ENCODE data around the gene SMCO2. TPM values are rescaled to one million over a fixed set of nuclear protein-coding genes. Genes with fewer than 3 reads are reported as not detected.

The SMCO2 gene
- total RNA-seq, 1 experiment from 2014 or later: 0.36 TPM

DNA sequence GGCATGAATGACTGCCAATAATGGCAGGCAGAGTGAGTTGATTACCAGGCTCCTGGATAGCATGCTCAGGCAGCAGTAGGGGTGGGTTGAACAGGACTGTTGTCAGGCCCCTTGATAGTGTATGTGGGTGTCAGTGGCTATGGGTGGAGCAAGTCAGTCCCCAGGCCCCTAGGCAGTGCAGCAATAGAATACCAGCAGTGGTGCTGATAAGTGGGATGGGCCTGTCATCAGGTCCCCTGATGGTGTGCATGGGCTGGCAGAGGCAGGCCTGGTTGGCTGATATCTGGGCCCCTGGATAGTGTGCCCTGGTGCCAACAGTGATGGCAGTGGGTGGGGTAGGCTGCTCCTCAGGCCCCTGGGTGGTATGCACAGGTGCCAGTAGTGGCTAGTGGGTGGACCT lies 32.4 kb downstream of the SMCO2 start:
- Histone ChIP-seq H3K9me3 (ENCODE audit: control insufficient read depth, insufficient read depth, low read depth, low read length) (peaks cover 11% of the 10 kb centered on the region; the same call in 1 of the 2 replicates), H3K27me3 (ENCODE audit: control insufficient read depth, insufficient read depth, low read length) (no peaks in the 10 kb centered on the region), H3K36me3 (ENCODE audit: control insufficient read depth, insufficient read depth, low read length) (no peaks in the 10 kb centered on the region), H3K4me1 (ENCODE audit: control insufficient read depth, insufficient read depth, low read length) (no peaks in the 10 kb centered on the region), H3K27ac (ENCODE audit: low read length) (no peak overlapping the region), H3K4me3 (ENCODE audit: low read depth in 2 of 2, low read length in 2 of 2) (no peak overlapping the region)
- ATAC-seq: no peak
- CTCF ChIA-PET: no interaction called here
- no peak for TF ChIP-seq SIN3A (IDR thresholded peaks at IDR 0.05; ENCODE audit: borderline replicate concordance, insufficient read depth, low read depth, low read length)
- TF ChIP-seq, protein P1, sequence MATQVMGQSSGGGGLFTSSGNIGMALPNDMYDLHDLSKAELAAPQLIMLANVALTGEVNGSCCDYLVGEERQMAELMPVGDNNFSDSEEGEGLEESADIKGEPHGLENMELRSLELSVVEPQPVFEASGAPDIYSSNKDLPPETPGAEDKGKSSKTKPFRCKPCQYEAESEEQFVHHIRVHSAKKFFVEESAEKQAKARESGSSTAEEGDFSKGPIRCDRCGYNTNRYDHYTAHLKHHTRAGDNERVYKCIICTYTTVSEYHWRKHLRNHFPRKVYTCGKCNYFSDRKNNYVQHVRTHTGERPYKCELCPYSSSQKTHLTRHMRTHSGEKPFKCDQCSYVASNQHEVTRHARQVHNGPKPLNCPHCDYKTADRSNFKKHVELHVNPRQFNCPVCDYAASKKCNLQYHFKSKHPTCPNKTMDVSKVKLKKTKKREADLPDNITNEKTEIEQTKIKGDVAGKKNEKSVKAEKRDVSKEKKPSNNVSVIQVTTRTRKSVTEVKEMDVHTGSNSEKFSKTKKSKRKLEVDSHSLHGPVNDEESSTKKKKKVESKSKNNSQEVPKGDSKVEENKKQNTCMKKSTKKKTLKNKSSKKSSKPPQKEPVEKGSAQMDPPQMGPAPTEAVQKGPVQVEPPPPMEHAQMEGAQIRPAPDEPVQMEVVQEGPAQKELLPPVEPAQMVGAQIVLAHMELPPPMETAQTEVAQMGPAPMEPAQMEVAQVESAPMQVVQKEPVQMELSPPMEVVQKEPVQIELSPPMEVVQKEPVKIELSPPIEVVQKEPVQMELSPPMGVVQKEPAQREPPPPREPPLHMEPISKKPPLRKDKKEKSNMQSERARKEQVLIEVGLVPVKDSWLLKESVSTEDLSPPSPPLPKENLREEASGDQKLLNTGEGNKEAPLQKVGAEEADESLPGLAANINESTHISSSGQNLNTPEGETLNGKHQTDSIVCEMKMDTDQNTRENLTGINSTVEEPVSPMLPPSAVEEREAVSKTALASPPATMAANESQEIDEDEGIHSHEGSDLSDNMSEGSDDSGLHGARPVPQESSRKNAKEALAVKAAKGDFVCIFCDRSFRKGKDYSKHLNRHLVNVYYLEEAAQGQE (IDR thresholded peaks at IDR 0.05; ENCODE audit: insufficient read depth in 1 of 2, low read depth in 2 of 2, low read length in 1 of 2): no peak
- no peak for TF ChIP-seq TCF7L2 (IDR thresholded peaks at IDR 0.05; ENCODE audit: low read depth, low read length)
- TF ChIP-seq POLR2AphosphoS5 (IDR thresholded peaks at IDR 0.05; ENCODE audit: low read depth, low read length): no peak
- TF ChIP-seq, protein P2, sequence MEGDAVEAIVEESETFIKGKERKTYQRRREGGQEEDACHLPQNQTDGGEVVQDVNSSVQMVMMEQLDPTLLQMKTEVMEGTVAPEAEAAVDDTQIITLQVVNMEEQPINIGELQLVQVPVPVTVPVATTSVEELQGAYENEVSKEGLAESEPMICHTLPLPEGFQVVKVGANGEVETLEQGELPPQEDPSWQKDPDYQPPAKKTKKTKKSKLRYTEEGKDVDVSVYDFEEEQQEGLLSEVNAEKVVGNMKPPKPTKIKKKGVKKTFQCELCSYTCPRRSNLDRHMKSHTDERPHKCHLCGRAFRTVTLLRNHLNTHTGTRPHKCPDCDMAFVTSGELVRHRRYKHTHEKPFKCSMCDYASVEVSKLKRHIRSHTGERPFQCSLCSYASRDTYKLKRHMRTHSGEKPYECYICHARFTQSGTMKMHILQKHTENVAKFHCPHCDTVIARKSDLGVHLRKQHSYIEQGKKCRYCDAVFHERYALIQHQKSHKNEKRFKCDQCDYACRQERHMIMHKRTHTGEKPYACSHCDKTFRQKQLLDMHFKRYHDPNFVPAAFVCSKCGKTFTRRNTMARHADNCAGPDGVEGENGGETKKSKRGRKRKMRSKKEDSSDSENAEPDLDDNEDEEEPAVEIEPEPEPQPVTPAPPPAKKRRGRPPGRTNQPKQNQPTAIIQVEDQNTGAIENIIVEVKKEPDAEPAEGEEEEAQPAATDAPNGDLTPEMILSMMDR (IDR thresholded peaks at IDR 0.05): no peak
- BruUV-seq (replicated peaks): no TSS peak
- POLR2A ChIA-PET: no interaction called here
- in situ Hi-C loops (cut with HindIII; ENCODE audit: low pct_unique_long_range_greater_than_20kb, low sequenced_read_pairs): no loop called here
- intact Hi-C loops (cut with micrococcal nuclease; ENCODE audit: unreplicated experiment): no loop called here
- no peak for DNase-seq (ENCODE audit: low read depth, low spot score)

DNA sequence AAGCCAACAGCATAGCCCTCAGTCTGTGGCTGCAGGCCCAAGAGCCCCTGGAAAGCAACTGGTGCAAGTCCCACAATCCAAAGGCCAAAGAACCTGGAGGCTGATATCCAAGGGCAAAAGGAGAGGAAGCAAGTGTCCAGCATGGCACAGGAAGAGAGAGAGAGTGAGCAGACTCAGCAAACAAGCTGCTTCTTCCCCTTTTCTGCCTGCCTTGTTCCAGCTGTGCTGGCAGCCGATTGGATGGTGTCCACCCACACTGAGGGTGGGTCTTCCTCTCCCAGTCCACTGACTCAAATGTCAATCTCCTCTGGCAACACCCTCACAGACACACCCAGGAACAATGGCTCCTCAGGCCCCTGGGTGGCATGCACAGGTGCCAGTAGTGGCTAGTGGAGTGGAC lies 33.5 kb downstream of the SMCO2 start:
- no peaks in the 10 kb centered on the region for H3K27me3 ChIP-seq (ENCODE audit: control insufficient read depth, insufficient read depth, low read length)
- ATAC-seq (no peak), DNase-seq (ENCODE audit: low read depth, low spot score) (no peak)
- intact Hi-C loops (cut with micrococcal nuclease; ENCODE audit: unreplicated experiment) (no loop called here), in situ Hi-C loops (cut with HindIII; ENCODE audit: low pct_unique_long_range_greater_than_20kb, low sequenced_read_pairs) (no loop called here)
- H3K27ac ChIP-seq (ENCODE audit: low read length): no peak overlapping the region
- peaks cover 11% of the 10 kb centered on the region; the same call in 1 of the 2 replicates for H3K9me3 ChIP-seq (ENCODE audit: control insufficient read depth, insufficient read depth, low read depth, low read length)
- TF ChIP-seq TCF7L2 (IDR thresholded peaks at IDR 0.05; ENCODE audit: low read depth, low read length): no peak
- TF ChIP-seq, protein P1 (IDR thresholded peaks at IDR 0.05; ENCODE audit: insufficient read depth in 1 of 2, low read depth in 2 of 2, low read length in 1 of 2): no peak
- TF ChIP-seq SIN3A (IDR thresholded peaks at IDR 0.05; ENCODE audit: borderline replicate concordance, insufficient read depth, low read depth, low read length): no peak
- TF ChIP-seq POLR2AphosphoS5 (IDR thresholded peaks at IDR 0.05; ENCODE audit: low read depth, low read length): no peak
- TF ChIP-seq, protein P2 (IDR thresholded peaks at IDR 0.05): no peak
- no peaks in the 10 kb centered on the region for H3K4me1 ChIP-seq (ENCODE audit: control insufficient read depth, insufficient read depth, low read length)
- no peaks in the 10 kb centered on the region for H3K36me3 ChIP-seq (ENCODE audit: control insufficient read depth, insufficient read depth, low read length)
- POLR2A ChIA-PET: no interaction called here
- CTCF ChIA-PET: no interaction called here
- H3K4me3 ChIP-seq (ENCODE audit: low read depth in 2 of 2, low read length in 2 of 2): no peak overlapping the region
- BruUV-seq (replicated peaks): no TSS peak

All from Panc1 (cell line).